ENCODE results near the gene BIN1.

DNA sequence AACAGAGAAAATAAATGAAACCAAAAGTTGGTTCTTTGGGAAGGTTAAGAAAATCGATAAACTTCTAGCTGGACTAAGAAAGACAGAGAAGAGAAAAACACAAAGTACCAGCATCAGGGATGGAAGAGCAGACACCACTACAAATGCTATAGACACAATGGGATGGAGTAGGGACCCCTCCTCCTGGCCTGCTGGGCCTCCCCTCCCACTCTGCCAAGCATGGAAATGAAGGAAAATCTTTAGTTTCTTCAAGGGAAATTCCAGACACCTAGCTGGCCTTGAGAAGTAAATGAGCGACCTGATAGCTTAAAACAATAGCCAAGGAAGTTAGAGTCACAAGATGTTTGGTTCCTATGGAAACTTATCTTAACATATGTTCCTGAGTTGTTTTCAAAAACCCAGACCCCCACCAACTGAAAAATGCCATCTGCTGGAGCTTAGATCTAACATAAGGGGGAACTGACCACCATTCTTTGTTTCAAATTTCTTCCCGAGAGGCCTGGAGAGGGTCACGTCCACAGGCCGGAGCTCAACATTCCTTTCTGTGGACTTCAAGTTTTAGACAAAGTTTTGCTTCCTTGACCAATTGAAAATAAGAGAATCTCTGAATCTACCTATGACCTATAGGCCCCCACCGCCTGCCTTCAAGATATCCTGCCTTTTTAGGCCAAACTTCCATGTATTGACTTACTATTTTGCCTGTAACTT, 101.9 kb downstream of the BIN1 start:
- TF ChIP-seq, protein P1, sequence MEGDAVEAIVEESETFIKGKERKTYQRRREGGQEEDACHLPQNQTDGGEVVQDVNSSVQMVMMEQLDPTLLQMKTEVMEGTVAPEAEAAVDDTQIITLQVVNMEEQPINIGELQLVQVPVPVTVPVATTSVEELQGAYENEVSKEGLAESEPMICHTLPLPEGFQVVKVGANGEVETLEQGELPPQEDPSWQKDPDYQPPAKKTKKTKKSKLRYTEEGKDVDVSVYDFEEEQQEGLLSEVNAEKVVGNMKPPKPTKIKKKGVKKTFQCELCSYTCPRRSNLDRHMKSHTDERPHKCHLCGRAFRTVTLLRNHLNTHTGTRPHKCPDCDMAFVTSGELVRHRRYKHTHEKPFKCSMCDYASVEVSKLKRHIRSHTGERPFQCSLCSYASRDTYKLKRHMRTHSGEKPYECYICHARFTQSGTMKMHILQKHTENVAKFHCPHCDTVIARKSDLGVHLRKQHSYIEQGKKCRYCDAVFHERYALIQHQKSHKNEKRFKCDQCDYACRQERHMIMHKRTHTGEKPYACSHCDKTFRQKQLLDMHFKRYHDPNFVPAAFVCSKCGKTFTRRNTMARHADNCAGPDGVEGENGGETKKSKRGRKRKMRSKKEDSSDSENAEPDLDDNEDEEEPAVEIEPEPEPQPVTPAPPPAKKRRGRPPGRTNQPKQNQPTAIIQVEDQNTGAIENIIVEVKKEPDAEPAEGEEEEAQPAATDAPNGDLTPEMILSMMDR (IDR thresholded peaks at IDR 0.05) = no peak
- no peak for TF ChIP-seq POLR2A (IDR thresholded peaks at IDR 0.05)
